Raji (cell line): Measurements from ENCODE around the gene RTF1.

Experiments used
- POLR2A ChIP-seq: IDR thresholded peaks from 2 replicates; pipeline ENCODE4 v1.6.1; 2011; ENCODE audit warnings: low read depth, low read length, control low read depth; ENCODE audit not compliant: insufficient read depth

RTF1 gene

GRCh38 chr15:41429003-41429890 lies 12.4 kb downstream of the RTF1 start:
- TF ChIP-seq POLR2A: no peak

GRCh38 chr15:41435037-41435786 lies 18.3 kb downstream of the RTF1 start:
- no peak for TF ChIP-seq POLR2A

DNA sequence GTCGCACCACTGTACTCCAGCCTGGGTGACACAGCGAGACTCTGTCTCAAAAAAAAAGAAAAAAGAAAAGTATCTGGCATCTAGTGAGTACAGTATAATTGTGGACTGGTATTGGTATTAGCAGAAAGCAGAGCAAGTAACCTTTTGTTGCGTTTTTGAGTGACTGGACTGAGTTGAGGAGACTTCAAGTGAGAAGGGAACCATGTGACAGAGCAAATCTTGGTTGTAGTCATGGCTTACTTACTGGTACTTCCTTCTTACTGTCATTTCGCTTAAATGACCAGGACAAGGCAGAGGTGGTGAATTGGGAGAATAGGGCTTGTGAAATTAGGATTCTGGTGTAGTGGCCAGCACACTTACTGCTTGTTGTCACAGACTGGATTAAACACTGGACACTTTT lies 20.6 kb downstream of the RTF1 start:
- no peak for TF ChIP-seq POLR2A

- no peak for TF ChIP-seq POLR2A
Observed at GRCh38 chr15:41438206-41438605, 21.3 kb downstream of the RTF1 start.

GRCh38 chr15:41443275-41443674 lies 26.4 kb downstream of the RTF1 start:
- no peak for TF ChIP-seq POLR2A

DNA sequence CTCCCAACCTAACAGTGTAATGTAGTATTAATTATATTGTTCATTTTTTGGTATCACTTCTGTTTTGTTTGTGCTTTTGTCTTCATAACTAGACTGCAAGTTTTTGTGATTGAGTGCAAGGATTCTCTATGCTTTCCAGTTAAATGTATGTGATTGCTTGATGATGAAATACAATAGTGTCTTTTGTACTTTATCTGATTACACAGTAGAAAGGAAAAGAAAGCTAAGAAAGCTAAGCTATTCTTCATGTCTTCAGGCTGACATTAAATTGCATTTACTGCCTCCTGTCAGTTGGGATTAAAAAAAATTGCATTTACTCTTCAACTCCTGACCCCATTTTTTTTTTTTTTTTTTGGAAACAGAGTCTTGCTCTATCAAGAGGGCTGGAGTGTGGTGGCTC lies 28.5 kb downstream of the RTF1 start:
- TF ChIP-seq POLR2A: no peak

GRCh38 chr15:41462084-41462795 lies 45.3 kb downstream of the RTF1 start:
- no peak for TF ChIP-seq POLR2A

DNA sequence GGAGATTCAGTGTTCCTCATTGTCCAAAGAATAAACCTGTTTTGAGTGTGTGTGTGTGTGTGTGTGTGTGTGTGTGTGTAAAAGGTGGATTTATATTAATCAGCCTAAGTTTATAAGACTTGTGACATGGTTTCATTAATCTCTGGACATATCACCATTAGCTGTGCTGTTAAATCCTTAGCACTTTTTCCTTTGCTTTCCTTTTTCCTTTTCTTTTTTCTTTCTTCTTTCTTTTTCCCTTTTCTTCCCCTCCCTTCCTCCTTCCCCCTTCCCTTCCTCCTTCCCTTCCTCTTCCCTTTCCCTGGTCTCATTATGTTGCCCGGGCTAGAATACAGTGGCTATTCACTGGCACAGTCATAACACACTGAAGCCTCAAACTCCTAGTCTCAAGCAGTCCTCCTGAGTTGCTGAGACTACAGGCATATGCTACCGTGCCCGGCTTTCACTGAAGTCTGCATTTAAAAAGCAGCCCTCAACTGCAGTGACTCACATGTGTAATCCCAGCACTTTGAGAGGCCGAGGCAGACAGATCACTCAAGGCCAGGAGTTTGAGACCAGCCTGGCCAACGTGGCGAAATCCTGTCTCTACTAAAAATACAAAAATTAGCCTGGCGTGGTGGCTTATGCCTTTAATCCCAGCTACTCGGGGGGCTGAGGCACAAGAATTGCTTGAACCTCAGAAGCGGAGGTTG lies 48.1 kb downstream of the RTF1 start:
- TF ChIP-seq POLR2A: no peak

DNA sequence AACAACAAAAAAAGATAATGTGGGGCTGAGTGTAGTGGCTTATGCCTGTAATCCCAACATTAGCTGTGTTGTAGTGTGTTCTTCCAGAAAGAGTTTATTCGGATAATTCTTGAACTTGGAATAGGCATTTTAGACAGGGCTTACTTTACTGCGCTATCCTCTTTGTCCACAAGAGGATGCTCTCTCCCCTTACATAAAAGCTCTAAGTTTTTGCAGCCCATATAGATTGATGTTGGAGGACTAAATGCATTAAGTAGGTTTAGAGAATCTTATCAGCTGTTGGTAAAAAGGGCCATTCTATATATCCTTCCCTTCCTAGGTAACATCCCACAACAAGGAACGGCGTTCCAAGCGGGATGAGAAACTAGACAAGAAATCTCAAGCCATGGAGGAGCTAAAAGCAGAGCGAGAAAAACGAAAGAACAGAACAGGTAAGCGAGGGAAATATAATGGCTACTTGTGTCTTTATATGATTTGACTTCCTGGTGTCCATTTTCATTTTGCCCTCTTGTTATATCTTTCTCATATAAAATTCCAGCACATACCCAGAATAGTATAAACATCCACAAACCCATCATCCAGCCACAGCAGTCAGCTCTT lies 49.0 kb downstream of the RTF1 start:
- TF ChIP-seq POLR2A: no peak

GRCh38 chr15:41466711-41467110 lies 49.8 kb downstream of the RTF1 start:
- TF ChIP-seq POLR2A: no peak

DNA sequence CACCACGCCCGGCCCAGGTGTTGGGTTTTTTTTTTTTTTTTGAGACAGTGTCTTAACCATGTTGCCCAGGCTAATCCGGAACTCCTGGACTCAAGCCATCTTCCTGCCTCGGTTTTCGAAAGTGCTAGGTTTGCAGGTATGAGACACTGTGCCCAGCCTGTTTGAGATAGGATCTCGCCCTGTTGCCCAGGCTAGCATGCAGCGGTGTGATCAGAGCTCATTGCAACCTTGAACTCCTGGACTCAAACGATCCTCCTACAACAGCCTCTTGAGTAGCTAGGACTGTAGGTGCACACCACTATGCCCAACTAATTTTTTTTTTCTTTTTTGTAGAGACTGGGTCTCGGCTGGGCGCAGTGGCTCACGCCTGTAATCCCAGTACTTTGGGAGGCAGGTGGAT lies 56.5 kb downstream of the RTF1 start:
- TF ChIP-seq POLR2A: no peak

GRCh38 chr15:41474436-41474835 lies 57.5 kb downstream of the RTF1 start:
- TF ChIP-seq POLR2A: no peak

GRCh38 chr15:41474941-41475340 lies 58.0 kb downstream of the RTF1 start:
- TF ChIP-seq POLR2A: no peak

DNA sequence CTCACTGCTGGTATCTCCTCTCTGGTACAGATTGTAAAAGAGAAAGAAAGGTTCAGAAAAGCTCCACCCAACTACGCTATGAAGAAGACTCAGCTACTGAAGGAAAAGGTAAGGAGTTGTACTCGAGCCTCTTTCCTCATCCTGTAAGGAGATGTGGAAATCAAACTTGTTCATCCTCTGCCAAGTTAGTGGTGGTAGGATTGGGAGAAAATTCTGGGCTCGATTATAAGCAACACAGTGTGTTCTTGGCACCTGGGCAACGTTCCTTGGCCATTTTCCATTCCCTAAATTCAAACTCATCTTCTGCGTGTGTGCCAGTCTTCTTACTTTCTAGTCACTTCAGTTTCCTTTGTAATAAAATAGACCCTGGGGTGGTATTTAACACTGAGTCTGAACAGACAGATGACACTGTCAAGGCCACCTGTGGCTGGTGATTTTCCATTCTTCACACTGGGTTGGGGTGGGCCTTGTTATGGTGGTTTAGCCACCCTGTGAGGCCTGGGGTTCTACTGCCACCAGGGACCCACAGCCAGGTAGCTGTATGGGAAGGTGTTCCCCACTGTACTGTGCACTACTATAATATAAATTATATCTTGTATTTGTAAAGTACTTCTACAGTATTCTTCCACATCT lies 59.6 kb downstream of the RTF1 start:
- TF ChIP-seq POLR2A: no peak
